Measurements from ENCODE around the gene ABLIM1. TPM values are rescaled to one million over a fixed set of nuclear protein-coding genes. Genes with fewer than 3 reads are reported as not detected.

ABLIM1 gene
- total RNA-seq, 1 donor from 2014 or later = 103 TPM

GRCh38 chr10:114487815-114488536 lies 170.1 kb downstream of the ABLIM1 start:
- no peak for DNase-seq

- DNase-seq = no peak
Observed at GRCh38 chr10:114486938-114487814, 170.9 kb downstream of the ABLIM1 start.

GRCh38 chr10:114485696-114486400 lies 172.2 kb downstream of the ABLIM1 start:
- no peak for DNase-seq

GRCh38 chr10:114483575-114483974 lies 174.5 kb downstream of the ABLIM1 start:
- peak; percentile 20 for DNase-seq

- DNase-seq = no peak
Observed at GRCh38 chr10:114482480-114483304, 175.4 kb downstream of the ABLIM1 start.

- no peak for DNase-seq
Observed at GRCh38 chr10:114481055-114481454, 177.0 kb downstream of the ABLIM1 start.

- no peak for DNase-seq
Observed at GRCh38 chr10:114479836-114480235, 178.2 kb downstream of the ABLIM1 start.

GRCh38 chr10:114479307-114479706 lies 178.8 kb downstream of the ABLIM1 start:
- DNase-seq = no peak

- DNase-seq = no peak
Observed at GRCh38 chr10:114478281-114478680, 179.8 kb downstream of the ABLIM1 start.

- no peak for DNase-seq
Observed at GRCh38 chr10:114477285-114477684, 180.8 kb downstream of the ABLIM1 start.

- no peak for DNase-seq
Observed at GRCh38 chr10:114474989-114475388, 183.1 kb downstream of the ABLIM1 start.

- DNase-seq = no peak
Observed at GRCh38 chr10:114473776-114474175, 184.3 kb downstream of the ABLIM1 start.

GRCh38 chr10:114472877-114473253 lies 185.2 kb downstream of the ABLIM1 start:
- no peak for DNase-seq

GRCh38 chr10:114471906-114472876 lies 185.9 kb downstream of the ABLIM1 start:
- DNase-seq = no peak

- DNase-seq = peak; percentile 22
Observed at GRCh38 chr10:114470956-114471905, 186.8 kb downstream of the ABLIM1 start.

GRCh38 chr10:114470361-114470760 lies 187.7 kb downstream of the ABLIM1 start:
- DNase-seq = no peak

- DNase-seq = no peak
Observed at GRCh38 chr10:114458955-114459354, 199.1 kb downstream of the ABLIM1 start.

GRCh38 chr10:114458216-114458920 lies 199.7 kb downstream of the ABLIM1 start:
- peak; percentile 13 for DNase-seq

- no peak for DNase-seq
Observed at GRCh38 chr10:114453576-114453975, 204.5 kb downstream of the ABLIM1 start.
